HG02973 (cell line): ENCODE data around the gene PGAP3.

Source experiments
- ATAC-seq: cut with Tn5 transposase; IDR thresholded peaks from one replicate; pipeline ENCODE4 v1.9.1; 2021; ENCODE audit warnings: moderate library complexity; ENCODE audit not compliant: unreplicated experiment

The PGAP3 gene

GRCh38 chr17:39697961-39698360 lies 10.1 kb upstream of the PGAP3 start:
- no peak for ATAC-seq

GRCh38 chr17:39696731-39697130 lies 8.9 kb upstream of the PGAP3 start:
- ATAC-seq = no peak

DNA sequence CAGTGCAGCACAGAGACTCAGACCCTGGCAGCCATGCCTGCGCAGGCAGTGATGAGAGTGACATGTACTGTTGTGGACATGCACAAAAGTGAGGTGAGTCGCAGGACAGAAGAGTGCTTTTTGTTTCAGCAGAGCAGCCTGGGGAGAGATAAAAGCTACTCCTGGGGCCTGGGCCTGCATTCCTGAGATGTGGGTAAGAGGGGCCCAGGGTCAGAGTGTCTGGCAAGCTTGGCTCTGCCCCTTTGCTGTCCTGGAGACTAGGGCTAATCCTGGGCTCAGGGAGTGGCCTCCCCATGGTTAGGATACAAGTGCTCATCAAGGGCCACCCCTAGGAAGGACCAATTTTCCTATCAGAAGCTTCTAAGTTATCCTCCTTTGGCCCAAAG lies 7.2 kb upstream of the PGAP3 start:
- ATAC-seq = no peak

DNA sequence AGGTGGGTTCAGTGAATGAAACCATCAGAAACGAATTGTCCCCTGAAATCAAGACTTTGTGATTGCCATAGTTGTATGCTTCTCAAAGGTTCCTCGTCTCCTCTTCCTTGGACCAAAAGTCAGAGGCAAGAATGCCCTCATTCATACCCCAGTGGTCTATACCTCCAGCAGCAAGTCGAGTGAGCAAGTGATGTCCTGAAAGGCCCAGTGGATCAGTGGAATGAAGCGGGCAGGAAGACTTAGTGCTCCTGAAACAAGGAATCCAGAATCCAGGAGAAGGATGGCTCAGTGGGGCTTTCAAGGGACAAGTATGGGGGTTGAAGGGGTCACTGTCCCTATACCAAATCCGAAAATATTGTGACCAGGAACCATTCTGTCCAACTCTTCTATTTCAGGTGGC lies 6.7 kb upstream of the PGAP3 start:
- ATAC-seq = no peak

GRCh38 chr17:39688945-39689344 lies 1.1 kb upstream of the PGAP3 start:
- ATAC-seq = no peak

DNA sequence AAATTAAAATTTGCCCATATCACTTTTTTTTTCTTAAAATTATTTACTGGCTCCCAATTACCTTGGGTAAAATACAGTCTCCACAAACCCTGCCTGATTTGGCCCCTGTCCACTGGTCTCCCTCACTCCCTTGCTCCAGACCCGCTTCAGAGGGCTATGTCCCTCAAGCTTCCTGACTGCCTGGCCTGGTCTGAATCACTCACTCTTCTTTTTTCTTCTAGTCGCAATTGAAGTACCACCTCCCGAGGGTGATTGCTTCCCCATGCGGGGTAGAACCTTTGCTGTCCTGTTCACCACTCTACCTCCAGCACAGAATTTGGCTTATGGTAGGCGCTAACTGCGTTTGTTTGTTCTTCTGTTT lies 598 bp upstream of the PGAP3 start:
- ATAC-seq = no peak

- ATAC-seq = no peak
These were observed 734 bp downstream of the PGAP3 start for GRCh38 chr17:39687101-39687545.

DNA sequence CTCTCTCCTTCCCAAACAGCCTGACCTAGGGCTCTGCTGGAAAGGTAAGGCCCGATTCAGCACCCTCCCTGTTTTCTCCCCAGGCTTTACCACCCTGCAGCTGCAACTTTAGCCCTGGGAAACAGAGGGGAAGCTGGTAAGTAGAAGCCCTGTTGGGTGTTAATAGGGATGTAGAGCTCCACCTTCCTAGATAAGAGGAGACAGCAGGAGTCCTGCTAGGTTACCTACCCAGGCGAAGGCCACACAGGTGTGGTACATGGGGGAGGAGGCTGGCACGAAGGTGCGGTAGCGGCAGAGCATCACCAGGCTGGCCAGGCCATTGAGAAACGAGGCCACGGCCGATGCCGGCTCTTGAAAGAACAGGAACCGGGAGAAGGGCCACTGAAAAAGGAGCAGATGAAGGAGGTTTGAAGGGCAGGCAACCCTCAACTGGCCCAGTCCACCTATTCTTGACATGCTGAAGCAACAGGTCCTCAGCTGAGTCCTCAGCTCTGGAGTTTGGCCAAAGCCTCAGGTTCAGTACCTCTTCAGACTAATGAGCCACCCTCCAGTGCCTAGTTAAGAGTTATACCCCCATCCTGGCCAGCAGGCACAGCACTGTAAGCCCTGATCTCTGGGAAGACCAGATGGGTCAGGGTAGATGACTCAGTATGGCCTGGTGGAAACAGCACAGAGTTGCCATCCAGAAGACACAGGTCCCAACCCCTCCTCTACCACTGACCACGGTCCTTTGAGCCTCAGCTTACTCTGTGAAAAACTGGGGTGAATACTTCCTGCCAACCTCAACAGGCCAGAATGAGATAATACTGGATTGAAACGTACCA lies 3.3 kb downstream of the PGAP3 start:
- no peak for ATAC-seq

GRCh38 chr17:39683295-39683939 lies 4.4 kb downstream of the PGAP3 start:
- ATAC-seq = no peak

GRCh38 chr17:39679521-39680192 lies 8.2 kb downstream of the PGAP3 start:
- no peak for ATAC-seq

DNA sequence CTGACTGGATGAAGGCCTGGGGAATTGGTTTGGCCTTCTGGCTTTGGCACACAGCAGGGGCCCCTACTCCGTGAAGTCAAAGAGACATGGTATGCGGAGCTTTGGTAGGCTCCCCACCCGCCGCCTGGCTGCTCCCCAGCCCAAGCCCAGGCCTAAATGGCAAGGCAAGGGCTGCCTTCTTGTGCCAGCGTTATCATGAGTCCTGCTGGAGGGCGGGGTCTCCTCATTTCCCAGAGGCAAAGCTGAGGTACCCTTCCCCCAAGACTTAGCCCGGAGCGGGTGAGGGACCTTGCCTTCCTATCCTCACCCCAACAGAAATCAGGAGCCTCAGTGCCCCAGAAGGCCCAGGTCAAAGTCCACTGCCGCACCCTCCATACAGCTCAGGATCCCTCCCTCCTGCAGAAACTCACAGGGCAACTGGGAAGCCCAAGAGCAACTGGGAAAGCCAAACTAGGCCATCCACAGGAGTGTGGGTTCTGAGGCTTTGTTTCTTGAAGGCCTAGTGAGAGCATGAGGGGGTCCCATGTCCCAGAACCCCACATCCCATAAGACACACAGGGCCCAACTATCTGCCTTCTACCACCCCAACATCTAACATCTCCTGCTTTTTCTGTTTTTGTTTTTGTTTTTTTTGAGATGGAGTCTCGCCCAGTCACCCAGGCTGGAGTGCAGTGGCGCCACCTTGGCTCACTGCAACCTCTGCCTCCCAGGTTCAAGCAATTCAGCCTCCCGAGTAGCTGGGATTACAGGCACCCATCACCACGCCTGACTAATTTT lies 9.3 kb downstream of the PGAP3 start:
- no peak for ATAC-seq

- ATAC-seq = no peak
These were observed 10.1 kb downstream of the PGAP3 start for GRCh38 chr17:39677542-39678339.

DNA sequence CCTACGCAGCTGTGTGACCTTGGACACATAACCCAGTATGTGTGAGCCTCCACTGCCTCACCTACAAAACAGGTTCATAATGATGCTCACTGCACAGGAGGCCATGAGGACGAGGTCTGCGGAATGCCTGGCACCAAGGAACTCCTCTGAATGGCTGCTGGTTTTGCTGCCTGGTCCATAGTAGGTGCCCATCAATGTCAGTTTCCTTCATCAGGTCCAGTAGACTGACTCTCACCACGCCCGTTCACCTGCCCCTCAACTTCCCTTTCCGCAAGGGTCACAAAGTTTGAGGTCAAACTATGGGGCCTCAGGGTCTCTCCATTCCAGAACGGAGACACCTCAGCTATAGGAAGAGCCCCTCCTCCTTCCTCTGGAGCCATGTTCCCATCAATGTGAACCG lies 10.8 kb downstream of the PGAP3 start:
- no peak for ATAC-seq

- no peak for ATAC-seq
These were observed 11.5 kb downstream of the PGAP3 start for GRCh38 chr17:39676198-39676819.

DNA sequence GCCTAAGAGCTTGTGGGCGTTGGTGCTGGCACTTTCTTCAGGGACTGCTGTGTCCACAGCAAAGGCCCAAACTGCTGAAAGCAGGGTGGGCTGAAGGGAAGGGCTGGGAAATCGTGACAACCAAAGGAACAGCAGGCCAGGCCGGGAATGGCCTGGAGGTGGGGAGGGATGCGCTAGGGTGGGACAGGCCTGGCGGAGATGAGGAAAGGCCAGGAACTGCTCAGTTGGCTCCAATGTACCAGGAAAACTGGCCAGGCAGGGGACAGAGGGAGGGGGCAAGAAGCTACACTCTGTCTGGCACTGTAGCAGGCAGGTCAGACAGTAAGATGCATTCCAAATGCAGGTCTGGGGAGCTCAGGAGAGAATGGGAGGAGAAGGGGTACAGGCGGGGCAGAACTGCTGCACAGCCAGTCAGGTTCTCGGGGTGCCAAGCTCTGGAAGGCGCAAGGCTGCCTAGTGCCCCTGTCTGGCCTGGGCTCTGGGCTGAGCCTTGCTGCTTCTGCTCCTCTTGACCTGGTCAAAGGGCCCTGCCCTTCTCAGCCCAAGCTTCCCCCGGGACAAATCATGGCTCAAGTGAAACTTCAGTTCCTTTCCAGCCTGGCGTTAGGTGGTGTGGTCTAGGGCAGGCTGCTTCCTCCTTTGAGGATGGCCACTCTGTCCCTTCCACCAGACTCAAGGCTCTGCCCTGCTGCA lies 12.3 kb downstream of the PGAP3 start:
- ATAC-seq = no peak

- no peak for ATAC-seq
These were observed 13.0 kb downstream of the PGAP3 start for GRCh38 chr17:39674702-39675389.

- no peak for ATAC-seq
These were observed 13.7 kb downstream of the PGAP3 start for GRCh38 chr17:39674179-39674578.

DNA sequence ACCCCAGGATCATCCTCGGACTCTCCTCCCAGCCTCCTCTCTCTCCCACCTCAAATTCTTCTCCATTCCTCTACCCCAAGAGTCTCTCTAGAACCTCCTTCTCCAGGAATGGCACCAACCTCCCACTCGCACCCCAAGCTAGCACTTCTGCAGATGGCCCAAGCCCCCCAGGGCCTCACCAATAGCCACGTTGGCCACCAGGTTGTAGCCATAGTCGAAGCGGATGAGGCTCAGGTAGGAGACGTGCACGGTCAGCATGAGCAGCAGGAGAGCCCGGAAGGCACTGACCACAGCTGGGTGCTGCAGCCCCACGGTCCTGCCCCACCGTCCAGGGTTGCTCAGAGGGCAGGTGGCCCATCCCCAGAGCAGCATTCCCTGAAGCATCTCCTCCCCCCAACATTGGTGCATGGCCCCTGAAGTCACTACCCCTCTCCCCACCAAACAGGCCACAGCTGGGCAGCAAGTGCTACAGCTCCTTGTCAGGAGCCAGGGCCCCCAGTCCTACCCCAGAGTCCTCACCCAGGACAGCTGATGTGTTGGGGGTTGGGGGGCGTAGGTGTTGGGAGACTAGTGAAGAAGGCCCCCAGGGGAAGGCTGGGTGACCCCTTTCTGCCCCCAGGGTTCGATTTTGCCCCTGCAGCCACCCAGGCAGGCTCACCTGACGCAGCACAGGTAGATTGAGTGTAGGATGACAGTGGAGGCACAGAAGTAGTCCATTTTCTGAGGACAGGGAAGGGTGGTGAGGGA lies 14.3 kb downstream of the PGAP3 start:
- no peak for ATAC-seq
